C1 segment of cervical spinal cord (tissue), 14 donors: Measurements from ENCODE around the gene MTHFD2L.
"Not testable (repeated sequence)": the region's sequence is repeated elsewhere in the genome, so short reads cannot be mapped to it uniquely, and the experiment has no call there.

ENCODE experiments used
- DNase-seq, 14 donors: peaks; one replicate each; lab custom pipeline; 2025; lab: John Stamatoyannopoulos, UW

The MTHFD2L gene

DNA sequence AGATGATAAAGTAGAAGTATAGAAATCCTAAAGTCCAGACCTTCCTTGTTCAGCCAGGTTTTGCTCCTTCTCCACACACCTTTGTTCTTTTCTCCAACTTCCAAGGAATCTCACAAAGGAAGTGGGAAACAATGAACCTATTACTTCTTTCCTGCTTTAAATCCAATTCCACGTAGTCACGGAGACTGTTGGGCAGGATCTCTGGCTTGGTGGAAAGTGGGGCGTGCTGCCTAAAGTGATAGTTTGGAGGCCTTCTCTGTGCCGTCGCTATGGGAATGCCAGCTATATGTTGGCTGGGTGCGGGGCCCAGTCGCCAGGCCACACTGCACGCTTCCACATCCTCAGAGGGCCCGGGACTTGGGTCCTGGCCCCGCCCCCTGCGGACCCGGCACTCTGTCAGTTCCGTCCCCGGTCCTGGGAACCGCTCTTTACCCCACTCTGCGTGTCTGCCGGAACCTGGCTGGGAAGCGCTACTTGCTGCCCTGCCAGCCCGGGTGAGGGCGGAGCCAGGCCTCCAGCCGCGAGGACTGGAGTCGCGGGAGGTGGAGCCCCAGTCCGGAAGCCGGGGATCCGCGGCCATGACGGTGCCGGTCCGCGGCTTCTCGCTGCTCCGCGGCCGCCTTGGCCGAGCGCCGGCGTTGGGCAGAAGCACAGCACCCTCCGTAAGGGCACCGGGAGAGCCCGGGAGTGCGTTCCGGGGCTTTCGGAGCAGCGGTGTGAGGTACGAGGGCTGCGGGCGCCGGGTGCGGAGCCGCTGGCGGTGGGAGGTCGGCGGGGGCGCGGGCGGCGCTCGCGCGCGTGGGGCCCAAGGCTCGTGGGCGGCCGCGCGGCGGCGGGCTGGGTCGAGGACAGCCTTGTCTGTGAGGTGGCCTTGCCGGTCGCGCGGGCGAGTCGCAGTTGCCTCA, at the start of gene MTHFD2L:
Gene MTHFD2L (plus strand): TSS at position 558 of the 905 bp plus-strand sequence. CDS start 21 bp downstream, at position 579.
- peak; percentile 48 to 93 (median 88) for DNase-seq

DNA sequence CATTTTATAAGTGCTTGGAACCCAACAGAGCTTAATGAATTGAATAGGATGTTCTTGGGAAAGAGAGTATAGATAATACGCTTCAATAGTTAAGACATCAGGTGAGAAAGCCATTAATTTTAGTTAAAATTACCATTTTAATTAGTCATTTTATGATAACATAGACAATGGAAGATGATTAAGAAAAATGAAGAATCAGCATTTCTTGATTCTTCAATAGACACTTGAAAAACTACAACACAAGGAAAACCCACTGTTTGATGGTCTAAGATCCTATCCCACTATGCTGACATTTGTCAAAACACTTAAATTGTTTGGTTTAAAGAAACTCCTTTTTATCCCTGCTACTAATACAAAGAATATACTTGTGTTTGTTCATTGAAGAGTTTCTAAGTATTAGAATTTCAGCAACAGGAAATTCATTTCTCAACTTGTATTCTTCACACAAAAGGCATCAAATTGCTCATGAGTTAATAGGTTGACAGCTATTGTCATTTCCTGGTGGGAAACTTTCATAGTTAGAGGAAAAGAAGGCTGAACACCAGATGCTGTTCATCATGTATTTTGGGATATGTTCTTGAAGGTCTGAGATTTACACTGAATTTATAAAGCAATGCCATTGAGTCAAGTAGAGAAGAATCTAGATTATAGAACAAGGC, 49.3 kb upstream of the MTHFD2L start:
- DNase-seq, result no peak

DNA sequence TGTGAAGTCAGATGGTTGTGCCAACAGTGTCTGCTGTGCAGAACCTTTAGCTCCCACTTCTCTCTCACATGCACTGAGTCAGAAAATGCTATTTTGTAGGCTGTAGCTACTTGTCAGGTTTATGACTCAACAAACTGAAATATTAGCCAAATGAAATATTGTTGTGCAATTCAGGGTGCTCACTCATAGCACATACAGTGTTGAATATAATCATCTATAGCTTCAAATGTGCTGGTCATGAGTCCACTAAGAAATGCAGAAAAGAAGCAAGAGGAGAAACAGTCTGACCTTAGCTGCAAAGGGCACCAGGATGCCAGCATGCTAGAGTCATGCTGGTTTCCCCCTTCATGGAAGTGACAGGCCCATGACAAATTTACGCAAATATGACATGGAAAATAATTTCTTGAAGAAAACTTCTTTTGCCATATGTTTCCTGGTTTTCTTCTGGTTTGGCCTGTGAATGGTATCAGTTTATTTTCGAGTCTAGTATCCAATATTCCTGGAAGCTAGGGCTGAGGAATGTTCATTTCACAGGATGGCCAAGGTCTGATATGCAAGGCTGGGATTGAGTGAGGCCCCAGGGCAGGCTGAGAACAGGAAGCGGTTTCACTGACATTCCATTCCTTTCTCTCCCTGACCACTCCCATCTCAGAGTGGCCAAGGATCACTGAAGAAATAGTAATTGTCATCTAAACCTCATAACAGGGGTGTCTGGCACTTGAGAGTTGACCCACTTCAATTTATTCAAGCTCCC, 48.6 kb upstream of the MTHFD2L start:
- no peak for DNase-seq

DNA sequence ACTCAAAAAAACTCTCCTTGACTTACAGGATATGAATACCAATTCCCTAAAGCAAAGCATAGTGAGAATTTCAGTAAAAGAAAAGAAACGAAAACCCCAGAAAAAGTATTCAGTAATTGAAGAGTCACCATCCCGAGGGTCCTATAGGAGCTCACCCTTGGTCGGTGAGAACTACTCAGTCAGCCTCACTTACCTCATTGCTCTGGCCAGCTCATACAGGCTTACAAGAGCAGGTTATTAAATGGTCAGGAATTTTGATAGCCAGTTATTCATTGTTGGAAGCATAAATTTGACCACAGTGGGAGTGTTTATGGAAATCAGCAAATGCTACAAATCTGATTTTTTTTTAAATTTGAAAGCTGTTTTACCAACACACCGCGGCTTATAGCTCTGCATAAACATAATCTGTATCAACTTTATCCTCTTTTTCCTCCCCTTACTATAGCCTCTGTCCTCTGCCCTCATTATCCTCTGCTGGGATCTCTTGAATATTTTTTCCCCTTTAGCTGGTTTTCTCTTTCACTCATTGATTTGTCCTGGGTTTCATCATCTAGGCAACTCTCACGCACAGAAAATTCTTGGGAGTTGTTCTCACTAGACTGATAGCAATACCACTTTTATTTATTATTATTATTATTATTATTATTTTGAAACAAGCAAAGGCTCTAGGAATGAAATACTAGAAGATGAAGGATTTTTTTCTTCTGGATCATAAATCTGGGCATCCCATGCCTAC, 47.9 kb upstream of the MTHFD2L start:
- DNase-seq, result no peak

DNA sequence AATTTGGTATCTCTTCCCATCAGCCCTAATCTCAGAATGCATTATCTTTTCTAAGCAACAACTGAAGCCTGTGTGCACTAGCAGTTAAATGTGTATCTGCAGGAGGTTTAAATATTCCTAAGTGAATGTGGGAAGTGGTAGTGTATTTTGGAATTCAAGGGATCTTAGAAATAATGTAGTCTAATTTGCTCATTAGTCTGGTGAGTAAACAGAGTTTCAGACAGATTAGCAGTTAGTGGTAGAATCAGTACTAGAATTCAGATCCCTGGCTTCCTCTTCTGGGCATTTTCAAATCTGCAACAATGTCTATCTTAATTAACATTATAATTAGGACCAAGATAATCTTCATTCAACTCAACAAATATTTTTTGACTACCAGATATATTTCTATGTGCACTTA, 47.2 kb upstream of the MTHFD2L start:
- no peak for DNase-seq

DNA sequence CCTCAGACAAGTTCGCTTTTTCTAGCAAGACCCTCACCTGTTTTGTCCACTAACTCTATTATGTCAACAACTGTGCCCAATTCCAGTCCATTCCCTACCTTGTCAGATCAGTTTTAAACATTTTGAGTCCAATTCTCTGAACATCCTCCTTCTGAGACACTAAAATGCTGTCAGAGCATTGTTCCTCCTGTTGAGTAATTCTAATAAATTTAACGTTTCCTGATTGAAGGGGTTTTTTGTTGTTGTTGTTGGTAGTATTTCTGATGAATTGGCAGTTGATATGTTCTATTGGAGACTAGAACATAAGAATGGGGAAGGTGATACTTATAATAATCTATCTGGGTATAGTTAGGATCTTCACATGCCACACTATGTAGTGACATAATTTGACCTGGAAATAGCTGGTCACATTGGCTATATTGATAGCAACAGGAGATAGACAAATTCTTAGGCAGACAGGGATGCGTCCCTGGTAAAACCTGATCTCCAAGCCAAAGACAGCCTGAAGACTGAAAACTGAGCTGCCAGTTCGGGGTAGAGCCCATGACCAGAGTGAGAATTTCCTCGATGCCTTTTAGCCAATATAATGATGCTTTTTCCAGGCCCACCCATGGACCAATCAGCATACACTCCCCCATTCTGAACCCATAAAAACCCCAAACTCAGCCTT, 46.5 kb upstream of the MTHFD2L start:
- DNase-seq, result no peak

DNA sequence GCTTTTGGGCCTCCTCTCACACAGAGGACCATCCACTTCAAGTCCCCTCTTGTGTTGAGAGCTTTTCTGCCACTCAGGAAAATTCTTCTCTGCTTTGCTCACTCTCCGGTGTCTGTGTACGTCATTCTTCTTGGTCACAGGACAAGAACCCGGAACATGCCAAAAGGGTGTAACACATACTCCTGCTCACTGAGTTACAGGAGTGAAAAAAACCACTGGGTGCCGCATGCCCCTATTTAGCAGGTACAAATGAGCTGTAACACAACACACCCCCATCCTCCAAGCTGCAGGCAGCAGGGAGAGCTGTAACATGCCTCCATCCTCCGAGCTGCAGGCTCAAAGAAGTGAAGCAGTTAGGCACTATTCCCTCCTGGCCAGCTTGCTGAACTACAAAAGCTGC, 45.9 kb upstream of the MTHFD2L start:
- no peak for DNase-seq

DNA sequence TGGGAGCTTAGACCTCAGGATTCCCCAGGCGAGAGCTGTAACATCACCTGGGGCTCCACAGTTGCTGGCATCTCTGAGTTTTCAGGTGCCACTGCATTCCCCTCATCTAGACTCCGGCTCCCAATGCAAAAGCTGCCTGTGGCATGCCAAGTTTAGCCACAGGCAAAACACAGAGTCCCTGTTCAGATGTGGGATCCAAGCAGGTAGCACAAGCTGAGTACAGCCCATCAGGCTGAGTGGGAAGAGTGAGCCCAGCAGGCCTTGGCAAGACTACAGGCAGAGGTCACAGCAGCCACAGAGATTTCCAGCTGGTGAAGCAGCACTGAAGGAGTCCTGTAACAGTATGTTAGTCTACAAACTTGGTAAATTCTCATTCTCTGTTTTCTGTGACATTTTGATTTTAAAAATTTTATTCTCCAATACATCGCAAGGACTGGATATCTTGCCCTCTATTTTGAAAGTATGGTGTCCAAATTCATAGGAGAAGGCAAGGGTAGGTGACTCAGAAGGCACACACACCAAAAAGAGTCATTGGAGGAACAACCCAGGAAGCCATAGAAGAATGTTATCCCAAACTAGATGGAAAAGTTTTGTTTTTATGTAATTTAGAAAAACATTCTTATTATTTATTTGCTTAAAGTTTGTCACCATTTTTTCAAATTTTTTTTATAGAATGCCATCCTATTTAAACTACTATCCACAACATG, 45.4 kb upstream of the MTHFD2L start:
- DNase-seq, result peak in 1 of 14 donors; percentile 15

DNA sequence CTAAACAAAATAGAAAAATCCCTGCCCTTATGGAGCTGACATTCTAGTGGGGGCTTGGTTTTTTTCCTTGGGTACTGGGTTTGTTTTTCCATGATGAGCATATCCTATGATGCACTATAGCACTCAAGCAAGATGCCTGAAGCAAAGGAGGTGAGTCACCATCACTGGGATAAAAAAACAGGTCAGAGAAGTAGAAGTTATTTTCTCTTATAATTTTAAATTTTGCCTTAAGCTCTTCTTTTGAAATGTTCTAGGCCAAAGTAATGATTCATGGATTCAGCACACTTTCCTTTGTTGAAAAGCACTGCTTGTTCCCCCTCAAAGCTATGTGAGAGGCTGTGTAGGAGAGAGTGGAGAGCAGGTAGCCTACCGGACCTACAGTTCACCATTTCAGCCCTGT, 43.7 kb upstream of the MTHFD2L start:
- DNase-seq, result no peak

DNA sequence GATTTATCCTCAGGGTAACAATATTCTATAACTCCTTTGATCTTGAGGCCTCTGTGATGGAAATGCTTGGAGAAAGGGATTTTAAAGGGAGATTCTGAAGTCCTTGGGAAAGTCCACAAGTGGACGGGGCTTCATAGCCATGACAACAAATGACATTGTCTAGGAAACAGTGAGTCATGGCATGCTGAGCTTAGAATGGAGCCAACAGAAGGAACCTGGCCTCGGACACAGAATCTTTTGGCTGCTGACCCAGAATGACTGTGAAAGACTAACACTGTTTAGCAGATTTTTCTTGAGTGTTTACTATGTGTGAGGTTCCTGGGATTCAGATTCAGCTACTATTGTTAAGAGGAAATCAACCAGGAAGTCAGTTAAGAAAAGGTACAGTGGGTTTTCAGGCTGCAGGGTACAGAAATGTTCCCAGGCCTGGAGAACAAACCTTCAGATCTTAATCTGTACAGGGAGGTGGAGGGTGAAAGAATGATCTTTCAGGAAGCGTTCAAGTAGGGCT, 40.8 kb upstream of the MTHFD2L start:
- DNase-seq, result peak in 10 of 14 donors; percentile 13 to 58 (median 34)

DNA sequence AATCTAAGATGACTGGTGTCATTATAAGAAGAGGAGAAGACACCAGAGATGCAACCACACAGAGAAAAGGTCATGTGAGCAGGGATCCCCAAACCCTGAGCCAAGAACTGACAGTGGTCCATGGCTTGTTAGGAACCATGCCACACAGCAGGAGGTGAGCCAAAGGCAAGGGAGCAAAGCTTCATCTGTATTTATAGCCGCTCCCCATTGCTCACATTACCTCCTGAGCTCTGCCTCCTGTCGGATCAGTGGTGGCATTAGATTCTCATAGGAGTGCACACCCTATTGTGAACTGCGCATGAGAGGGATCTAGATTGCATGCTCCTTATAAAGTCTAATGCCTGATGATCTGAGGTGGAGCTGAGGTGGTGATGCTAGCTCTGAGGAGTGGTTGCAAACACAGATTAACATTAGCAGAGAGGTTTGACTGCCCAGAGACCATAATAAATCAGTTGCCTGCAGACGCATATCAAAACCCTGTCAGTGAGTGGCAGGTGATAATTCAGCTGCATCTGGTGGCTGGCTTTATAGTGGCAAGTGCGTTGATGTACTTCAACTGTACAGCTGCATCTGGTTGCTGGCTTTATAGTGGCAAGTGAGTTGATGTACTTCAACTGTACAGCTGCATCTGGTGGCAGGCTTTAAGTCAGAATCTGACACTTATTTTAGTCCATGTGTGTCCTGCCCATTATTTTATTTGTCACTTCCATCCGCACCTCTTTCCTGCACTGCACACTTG, 39.1 kb upstream of the MTHFD2L start:
- no peak for DNase-seq

DNA sequence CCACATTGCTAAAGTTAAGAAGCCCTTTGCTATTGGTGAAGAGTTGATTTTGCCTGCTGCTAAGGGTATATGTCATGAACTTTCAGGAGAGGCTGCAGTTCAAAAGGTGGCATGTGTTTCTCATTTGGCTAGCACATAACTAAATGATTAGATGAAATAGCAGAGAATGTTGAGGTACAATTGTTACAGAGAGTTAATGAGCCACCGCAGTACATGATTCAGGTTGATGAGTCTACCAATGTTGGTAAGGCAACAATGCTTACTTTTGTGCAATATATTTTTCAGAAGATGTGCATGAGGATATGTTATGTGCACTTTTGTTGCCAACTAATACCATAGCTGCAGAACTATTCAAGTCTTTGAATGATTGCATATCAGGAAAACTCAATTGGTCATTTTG, 37.8 kb upstream of the MTHFD2L start:
- no peak for DNase-seq

DNA sequence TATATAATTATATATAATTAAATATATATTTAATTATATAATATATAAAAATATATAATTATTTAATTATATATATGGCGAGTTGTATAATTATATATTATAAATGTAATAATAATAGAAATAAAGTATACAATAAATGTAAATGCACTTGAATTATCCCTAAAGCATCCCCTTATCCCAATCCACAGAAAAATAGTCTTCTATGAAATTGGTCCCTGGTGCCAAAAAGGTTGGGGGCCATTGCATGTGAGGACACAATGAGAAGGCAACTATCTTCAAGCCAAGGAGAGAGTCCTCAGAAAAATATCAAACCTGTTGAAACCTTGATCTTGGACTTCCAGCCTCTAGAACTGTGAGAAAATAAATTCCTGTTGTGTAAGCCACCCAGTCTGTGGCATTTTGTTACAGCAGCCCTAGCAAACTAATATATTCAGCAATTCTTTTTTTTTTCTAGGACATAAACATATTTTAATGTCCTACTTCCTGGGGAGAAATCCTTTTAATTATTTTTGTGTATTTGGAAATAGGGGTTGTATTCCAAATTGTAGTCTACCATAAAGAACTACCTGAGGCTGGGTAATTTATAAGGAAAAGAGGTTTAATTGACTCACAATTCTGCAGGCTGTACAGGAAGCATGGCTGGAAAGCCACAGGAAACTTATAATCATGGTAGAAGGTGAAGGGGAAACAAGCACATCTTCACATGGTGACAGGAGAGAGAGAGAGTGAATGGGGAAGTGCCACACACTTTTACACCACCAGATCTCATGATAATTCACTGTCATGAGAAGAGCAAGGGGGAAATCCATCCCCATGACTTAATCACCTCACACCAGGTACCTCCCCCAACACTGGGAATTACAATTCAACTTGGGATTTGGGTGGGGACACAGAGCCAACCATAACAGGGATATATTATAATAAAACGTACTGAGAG, 36.0 kb upstream of the MTHFD2L start:
- no peak for DNase-seq

DNA sequence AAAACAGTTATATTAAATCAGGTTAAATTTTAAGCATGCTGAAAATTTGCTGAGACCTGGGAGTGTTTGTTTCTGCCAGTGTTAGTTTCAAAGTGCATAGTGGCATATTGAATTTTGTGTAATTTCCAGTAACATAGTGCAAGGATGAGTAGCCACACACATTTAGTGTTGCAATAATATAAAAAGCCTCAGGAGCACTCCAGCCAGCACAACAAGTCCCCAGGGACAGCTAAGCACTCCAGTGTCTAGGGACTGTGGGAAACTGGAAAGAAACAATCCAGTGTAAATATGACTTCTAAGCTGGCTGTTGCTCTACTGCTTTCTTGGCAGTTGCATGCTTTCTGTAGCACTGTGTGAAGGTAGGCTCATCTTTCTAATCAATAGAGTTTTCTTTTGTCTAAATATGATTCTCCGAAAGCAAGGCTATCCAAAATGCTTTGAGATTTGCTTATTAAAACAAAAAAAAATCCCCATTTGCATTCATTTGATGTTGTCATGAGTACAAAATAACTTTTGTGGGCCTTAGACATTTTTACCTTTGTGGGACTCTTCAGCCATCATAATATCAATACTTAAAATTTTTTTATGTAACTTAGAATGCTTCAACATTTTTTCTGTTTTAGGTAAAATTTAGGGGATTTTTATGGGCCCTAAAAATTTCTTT, 34.7 kb upstream of the MTHFD2L start:
- DNase-seq, result no peak

DNA sequence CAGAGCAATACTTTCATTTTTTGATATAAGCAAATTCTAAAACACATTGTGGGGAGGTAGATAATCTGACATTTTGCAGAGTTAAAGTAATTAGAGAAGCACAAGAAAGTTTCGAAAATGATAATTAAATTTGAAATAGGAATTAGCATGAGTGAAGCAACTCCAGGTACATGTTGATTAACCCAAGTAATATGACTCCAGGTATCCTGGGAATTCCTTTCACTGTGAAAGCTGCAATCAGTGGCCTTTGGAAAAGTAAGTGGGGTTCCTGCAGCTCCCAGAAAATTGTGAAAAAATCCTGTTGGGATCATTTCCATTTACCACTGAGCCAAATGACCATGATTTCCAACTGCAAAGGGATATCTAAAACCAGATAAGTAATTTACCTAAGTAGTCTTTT, 32.9 kb upstream of the MTHFD2L start:
- no peak for DNase-seq

DNA sequence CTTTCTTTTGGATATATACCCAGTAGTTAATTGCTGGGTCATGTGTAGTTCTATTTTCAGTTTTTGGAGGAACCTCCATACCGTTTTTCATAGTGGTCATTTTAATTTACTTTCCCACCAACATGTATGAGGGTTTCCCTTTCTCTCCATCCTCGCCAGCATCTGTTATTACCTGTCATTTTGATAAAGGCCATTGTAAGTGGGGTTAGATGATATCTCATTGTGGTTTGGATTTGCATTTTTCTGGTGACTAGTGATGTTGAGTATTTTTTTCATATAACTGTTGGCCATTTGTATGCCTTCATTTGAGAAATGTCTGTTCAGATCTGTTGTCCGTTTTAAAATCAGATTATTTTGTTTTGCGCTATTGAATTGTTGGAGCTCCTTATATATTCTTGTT, 30.2 kb upstream of the MTHFD2L start:
- no peak for DNase-seq

DNA sequence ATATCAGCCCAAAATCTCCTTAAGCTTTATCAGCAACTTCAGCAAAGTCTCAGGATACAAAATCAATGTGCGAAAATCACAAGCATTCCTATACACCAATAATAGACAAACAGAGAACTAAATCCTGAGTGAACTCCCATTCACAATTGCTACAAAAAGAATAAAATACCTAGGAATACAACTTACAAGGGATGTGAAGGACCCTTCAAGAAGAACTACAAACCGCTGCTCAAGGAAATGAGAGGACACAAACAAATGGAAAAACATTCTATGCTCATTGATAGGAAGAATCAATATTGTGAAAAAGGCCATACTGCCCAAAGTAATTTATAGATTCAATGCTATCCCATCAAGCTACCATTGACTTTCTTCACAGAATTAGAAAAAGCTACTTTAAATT, 27.1 kb upstream of the MTHFD2L start:
- not testable (repeated sequence) for DNase-seq

DNA sequence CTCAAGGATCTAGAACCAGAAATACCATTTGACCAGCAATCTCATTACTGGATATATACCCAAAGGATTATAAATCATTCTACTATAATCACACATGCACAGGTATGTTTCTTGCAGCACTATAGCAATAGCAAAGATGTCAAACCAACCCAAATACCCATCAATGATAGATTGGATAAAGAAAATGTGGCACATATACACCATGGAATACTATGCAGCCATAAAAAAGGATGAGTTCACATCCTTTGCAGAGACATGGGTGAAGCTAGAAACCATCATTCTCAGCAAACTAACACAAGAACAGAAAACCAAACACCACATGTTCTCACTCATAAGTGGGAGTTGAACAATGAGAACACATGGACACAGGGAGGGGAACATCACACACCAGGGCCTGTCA, 25.7 kb upstream of the MTHFD2L start:
- DNase-seq, result not testable (repeated sequence)
